GM18519 (cell line): Measurements from ENCODE around the gene AOC2.

ENCODE experiments used
- ATAC-seq: cut with Tn5 transposase; IDR thresholded peaks from one replicate; pipeline ENCODE4 v1.9.1; 2021; ENCODE audit warnings: mild to moderate bottlenecking, moderate library complexity; ENCODE audit not compliant: unreplicated experiment, low FRiP score

AOC2 gene, protein sequence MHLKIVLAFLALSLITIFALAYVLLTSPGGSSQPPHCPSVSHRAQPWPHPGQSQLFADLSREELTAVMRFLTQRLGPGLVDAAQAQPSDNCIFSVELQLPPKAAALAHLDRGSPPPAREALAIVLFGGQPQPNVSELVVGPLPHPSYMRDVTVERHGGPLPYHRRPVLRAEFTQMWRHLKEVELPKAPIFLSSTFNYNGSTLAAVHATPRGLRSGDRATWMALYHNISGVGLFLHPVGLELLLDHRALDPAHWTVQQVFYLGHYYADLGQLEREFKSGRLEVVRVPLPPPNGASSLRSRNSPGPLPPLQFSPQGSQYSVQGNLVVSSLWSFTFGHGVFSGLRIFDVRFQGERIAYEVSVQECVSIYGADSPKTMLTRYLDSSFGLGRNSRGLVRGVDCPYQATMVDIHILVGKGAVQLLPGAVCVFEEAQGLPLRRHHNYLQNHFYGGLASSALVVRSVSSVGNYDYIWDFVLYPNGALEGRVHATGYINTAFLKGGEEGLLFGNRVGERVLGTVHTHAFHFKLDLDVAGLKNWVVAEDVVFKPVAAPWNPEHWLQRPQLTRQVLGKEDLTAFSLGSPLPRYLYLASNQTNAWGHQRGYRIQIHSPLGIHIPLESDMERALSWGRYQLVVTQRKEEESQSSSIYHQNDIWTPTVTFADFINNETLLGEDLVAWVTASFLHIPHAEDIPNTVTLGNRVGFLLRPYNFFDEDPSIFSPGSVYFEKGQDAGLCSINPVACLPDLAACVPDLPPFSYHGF

DNA sequence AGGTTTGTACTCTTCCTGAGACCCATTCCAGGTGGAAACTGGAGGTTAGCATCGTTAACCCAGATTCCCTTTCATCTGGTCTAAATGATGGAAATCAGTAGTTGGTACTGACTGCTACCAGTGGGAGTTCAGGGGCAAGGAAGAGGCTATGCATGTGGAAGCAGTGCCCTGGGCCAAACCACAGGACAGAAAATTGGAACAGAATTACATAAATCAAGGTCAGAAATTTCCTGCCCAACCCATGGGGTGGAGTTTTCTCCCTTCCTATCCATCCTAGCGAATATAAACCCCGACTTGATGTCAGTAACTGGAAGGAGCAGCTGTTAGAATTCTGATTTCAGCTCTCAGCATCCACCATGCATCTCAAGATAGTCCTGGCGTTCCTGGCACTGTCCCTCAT lies at the start of gene AOC2:
Gene AOC2, plus strand, starts transcription at position 310 of the 400 bp plus-strand sequence. Its CDS starts 47 bp downstream, at position 357.
- no peak for ATAC-seq

DNA sequence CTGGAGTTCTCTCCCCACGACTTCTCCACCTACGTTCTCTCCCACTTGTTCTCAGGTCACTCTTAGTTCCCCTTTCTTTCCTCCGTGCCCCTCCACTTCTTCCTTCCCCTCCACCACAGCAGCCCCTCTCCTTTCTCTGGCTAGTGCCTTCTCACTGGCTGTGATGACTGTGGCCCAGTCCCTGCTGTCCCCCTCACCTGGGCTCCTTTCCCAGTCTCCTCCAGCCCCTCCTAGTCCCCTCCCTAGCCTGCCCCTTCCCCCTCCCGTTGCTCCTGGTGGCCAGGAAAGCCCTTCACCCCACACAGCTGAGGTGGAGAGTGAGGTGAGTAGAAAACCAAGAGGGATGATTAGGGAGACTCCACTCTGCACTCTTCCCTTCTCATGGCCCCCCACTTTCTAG lies 49.3 kb upstream of the AOC2 start:
- ATAC-seq = no peak

GRCh38 chr17:42795465-42795864 lies 48.9 kb upstream of the AOC2 start:
- ATAC-seq = no peak

DNA sequence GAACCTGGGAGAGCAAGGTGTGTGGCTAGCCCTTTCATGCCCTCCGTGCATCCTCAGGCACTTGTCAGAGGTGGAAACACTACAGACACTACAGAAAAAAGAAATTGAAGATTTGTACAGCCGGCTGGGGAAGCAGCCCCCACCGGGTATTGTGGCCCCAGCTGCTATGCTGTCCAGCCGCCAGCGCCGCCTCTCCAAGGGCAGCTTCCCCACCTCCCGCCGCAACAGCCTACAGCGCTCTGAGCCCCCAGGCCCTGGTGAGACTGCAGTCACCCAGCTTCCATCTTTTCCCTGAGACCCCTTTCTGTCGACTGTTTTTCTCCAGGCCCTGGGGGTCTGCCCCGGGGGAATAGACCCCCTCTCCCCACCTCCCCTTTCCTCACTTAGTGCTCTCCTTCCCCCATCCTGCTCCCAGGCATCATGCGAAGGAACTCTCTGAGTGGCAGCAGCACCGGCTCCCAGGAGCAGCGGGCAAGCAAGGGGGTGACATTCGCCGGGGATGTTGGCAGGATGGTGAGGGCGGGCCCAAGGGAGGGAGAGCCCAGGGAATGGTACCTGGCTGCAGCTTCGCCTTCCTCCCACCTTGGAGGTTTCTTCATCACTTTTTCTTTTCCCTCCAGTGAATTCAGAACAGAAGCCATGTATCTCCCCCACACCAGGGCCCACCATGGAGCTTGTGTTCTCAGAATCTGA lies 48.2 kb upstream of the AOC2 start:
- ATAC-seq = no peak

GRCh38 chr17:42797067-42798007 lies 47.0 kb upstream of the AOC2 start:
- ATAC-seq = no peak

DNA sequence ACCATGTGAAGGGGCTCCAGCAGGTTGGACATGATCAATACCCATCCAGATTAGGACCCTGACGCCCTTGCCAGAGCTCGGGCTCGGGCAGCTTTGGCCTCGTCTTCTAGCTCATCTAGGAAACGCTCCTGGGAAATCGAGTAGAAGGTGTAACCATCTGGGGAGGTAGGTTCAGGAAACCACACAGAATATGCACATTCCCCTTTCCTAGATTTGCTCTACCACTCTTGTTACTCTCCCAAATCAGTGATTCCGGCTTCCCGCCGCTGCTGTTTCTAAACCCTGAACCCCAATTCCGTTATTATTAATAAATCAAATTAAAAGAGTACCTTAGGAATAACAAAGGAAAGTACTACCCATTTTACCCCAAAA lies 46.4 kb upstream of the AOC2 start:
- ATAC-seq = no peak

DNA sequence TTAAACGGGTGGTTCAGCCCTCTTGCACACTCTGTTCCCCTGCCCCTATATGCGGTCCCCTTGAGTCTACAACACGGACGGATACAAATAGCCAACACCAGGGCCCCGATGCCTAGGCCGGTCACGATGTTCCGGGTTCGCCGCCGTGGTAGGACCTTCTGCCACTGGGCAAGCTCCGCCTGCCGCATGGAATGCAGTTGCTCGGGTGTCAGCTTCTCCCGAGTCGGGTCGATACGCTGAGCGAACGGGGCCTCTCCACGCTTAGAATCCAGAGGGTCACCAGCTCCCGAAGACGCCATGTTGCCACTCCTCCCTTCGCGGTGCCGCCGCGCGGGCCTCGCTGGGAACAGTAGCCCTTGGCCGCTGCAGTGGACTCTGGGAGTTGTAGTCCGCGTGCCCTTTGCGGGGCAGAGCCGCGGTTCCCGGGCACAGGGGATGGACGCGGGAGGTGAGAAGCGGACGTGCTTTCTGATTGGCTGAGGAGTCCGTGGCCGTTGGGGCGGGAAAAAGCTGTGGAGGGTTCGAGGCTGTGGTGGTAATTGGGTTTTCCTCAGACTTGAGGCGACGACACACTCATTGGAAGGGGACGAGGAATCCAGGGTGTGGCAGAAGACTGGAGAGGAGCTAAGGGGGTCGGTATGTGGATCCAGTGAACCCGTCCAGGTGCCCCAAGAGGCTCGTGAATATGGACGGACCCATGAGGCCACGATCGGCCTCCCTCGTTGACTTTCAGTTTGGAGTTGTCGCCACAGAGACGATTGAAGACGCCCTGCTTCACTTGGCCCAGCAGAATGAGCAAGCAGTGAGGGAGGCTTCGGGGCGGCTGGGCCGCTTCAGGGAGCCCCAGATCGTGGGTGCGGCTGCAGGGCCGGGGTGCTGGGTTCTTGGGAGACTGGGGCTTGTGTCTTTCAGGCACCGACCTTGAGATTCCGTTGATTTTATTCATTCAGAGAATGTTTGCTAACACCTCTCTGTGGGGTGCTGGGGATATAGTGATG lies 45.7 kb upstream of the AOC2 start, which contains the start of the genes CNTD1 and COA3:
Gene CNTD1, plus strand, starts transcription at position 479 of the 998 bp plus-strand sequence. Its CDS starts 207 bp downstream, at position 686.
Gene COA3, minus strand, starts transcription at position 322 of the 998 bp plus-strand sequence. Its CDS starts 23 bp downstream, at position 299.
- ATAC-seq = no peak

GRCh38 chr17:42803074-42803883 lies 41.1 kb upstream of the AOC2 start:
- no peak for ATAC-seq

DNA sequence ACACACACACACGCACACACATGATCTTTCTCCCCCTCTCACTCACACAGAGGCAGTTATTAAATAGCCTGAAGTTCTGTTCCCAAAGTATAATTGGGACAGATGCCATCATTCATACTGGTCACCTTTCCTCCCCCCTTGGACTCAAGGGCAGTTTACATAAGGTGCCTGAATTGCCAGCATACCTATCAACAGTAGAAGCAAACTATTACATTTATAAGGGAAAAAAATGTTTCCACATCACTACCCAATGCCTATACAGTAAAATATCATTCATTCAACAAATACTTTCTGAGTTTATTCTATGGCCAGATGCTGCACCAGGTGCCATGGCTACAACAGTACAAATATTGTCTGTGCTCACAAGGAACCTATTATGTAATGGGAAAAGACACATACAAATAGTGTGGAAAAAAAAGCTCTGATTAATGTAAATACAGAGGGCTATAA lies 39.4 kb upstream of the AOC2 start:
- ATAC-seq = no peak

DNA sequence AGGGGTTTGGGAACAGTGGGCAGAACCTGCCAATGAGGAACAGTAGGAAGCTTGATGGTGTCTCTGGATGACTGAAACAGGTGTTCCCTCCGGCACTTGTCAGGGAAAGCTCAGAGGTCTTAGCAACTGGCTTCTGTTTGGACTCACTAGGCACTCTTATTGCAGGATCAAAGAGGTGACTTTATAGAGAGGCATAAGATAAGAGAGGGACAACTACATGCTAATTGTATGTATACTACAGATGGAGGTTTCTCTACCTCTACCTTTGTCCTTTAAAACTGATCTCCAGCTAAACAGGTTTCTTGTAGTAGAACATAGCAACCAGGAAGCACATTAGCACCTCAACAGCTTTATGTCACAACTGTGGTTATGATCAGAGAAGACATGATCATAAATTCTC lies 38.1 kb upstream of the AOC2 start:
- ATAC-seq = no peak

DNA sequence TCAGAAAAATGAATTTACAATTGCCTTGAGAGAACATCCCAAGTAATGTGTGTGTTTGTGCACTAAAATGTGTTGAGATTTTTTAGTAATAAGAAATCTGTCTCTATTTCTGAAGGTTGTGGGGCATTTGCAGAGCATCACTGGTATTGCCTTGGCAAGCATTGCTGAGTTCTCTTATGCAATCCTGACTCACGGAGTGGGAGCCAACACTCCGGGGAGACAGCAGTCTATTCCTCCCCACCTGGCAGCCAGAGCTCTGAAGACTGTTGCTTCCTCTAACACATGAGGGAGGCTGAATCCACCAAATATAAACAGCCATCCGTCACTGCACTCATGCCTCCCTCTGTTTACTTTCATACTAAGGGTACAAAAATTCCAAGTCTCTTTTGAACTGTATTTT lies 35.1 kb upstream of the AOC2 start:
- ATAC-seq = no peak

- ATAC-seq = no peak
These were observed 29.6 kb upstream of the AOC2 start for GRCh38 chr17:42814633-42815399.

- ATAC-seq = no peak
These were observed 26.5 kb upstream of the AOC2 start for GRCh38 chr17:42817866-42818265.

DNA sequence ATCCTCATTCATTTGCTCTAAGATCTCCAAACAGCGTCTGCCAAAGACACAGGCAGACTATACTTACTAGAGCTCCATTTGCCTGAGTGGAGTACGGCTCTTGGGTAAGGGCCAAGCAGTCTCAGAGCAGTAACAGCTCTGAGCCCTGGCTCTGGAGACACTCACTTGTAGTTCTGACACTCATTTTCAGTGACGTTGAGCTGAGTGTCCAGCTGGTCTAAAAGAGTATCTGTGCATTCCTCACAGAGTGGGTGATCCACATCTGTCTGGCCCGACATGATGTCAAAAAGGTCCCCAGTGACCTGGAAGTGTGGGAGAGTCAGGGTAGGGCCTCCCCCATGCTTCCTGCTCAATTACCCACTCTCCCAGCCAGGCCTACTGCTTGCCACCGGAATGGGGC lies 26.0 kb upstream of the AOC2 start:
- no peak for ATAC-seq

DNA sequence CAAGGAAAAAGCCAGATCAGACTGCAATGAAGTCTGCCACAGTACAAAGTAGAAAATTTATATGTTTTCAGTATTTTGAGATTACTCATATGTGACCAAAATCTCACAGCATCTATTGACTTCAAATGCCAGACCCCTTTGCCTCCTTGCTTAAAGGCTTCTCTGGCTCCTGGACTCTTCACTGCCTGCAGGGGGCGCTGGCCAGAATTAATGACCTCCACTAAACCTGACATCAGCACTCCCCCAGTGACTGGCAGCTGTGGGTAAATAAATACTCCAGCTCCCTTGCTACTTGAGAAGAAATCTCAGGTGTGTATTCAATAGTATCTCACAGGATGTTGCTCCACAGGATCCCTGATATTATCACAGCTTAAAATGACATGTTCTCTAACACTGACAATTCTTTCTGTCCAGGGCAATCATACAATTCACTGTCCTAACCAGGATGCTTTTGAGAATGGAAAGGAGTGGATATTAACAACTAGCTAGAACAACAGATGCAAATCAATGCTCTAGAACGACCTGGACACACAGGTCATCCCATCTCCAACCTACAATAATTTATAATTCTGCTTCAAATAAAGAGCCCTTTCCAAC lies 24.3 kb upstream of the AOC2 start:
- ATAC-seq = no peak

GRCh38 chr17:42821176-42821575 lies 23.2 kb upstream of the AOC2 start:
- ATAC-seq = no peak

GRCh38 chr17:42827472-42827871 lies 16.9 kb upstream of the AOC2 start:
- no peak for ATAC-seq
